HepG2 (cell line): ENCODE measurements around the gene LDAH. TPM values are rescaled to one million over a fixed set of nuclear protein-coding genes. Genes with fewer than 3 reads are reported as not detected.

Experiments used
- ERF ChIP-seq: IDR thresholded peaks from 2 replicates; pipeline ENCODE4 v1.6.1; 2018; ENCODE audit warnings: missing biosample characterization, missing genetic modification reagents
- KLF9 ChIP-seq: IDR thresholded peaks from 2 replicates; pipeline ENCODE4 v1.6.1; 2016; ENCODE audit warnings: low read depth
- MYC ChIP-seq: sonication (generic); formaldehyde crosslinking; IDR thresholded peaks from 2 replicates; pipeline ENCODE4 v1.9.0; 2021; ENCODE audit warnings: missing genetic modification reagents, borderline replicate concordance
- PATZ1 ChIP-seq: sonication (generic); formaldehyde crosslinking; IDR thresholded peaks from 2 replicates; pipeline ENCODE4 v1.4.0; 2020; ENCODE audit warnings: missing genetic modification reagents
- PAXIP1 ChIP-seq: sonication (generic); formaldehyde crosslinking; conservative IDR thresholded peaks from 2 replicates; pipeline ENCODE4 v1.4.0; 2020; ENCODE audit warnings: mild to moderate bottlenecking, missing genetic modification reagents, moderate library complexity
- PCBP2 ChIP-seq: fragments of 200-400 bp; formaldehyde crosslinking; optimal IDR thresholded peaks from 2 replicates; pipeline ENCODE3; 2018; ENCODE audit warnings: low read length, low read depth; ENCODE audit not compliant: poor library complexity, severe bottlenecking
- POGK ChIP-seq: sonication (generic); formaldehyde crosslinking; conservative IDR thresholded peaks from 2 replicates; pipeline ENCODE4 v1.8.0; 2022; ENCODE audit warnings: mild to moderate bottlenecking, moderate library complexity, missing genetic modification reagents
- RBM39 ChIP-seq: fragments of 200-400 bp; formaldehyde crosslinking; IDR thresholded peaks from one replicate; pipeline ENCODE4 v1.6.1; 2018; ENCODE audit warnings: antibody characterized with exemption, mild to moderate bottlenecking, low read depth, low read length; ENCODE audit not compliant: poor library complexity, severe bottlenecking
- SNAPC5 ChIP-seq: sonication (generic); formaldehyde crosslinking; IDR thresholded peaks from 2 replicates; pipeline ENCODE4 v1.8.1; 2023; ENCODE audit warnings: mild to moderate bottlenecking, missing genetic modification reagents, borderline replicate concordance
- ZBTB2 ChIP-seq: sonication (generic); formaldehyde crosslinking; IDR thresholded peaks from 2 replicates; pipeline ENCODE4 v1.8.0; 2022; ENCODE audit warnings: low read depth, missing genetic modification reagents
- ZFP36L2 ChIP-seq: sonication (generic); formaldehyde crosslinking; IDR thresholded peaks from 2 replicates; pipeline ENCODE4 v1.4.0; 2020; ENCODE audit warnings: missing genetic modification reagents
- ZIK1 ChIP-seq: sonication (generic); formaldehyde crosslinking; IDR thresholded peaks from 2 replicates; pipeline ENCODE4 v1.5.0; 2020; ENCODE audit warnings: mild to moderate bottlenecking, low read depth, missing genetic modification reagents, borderline replicate concordance
- ZNF207 ChIP-seq: fragments of 450-650 bp; IDR thresholded peaks from 2 replicates; pipeline ENCODE4 v1.6.1; 2016; ENCODE audit warnings: antibody characterized with exemption, borderline replicate concordance
- ZNF292 ChIP-seq: sonication (generic); formaldehyde crosslinking; IDR thresholded peaks from 2 replicates; pipeline ENCODE4 v1.8.1; 2022; ENCODE audit warnings: mild to moderate bottlenecking, low read depth, missing genetic modification reagents, borderline replicate concordance
- ZNF33B ChIP-seq: sonication (generic); formaldehyde crosslinking; IDR thresholded peaks from 2 replicates; pipeline ENCODE4 v1.5.1; 2020; ENCODE audit warnings: mild to moderate bottlenecking, missing genetic modification reagents
- ZNF564 ChIP-seq: sonication (generic); formaldehyde crosslinking; IDR thresholded peaks from 2 replicates; pipeline ENCODE4 v1.8.1; 2023; ENCODE audit warnings: mild to moderate bottlenecking, missing genetic modification reagents
- ZNF580 ChIP-seq: IDR thresholded peaks from 2 replicates; pipeline ENCODE4 v1.6.1; 2016; ENCODE audit warnings: low read depth, borderline replicate concordance
- ZNF878 ChIP-seq: sonication (generic); formaldehyde crosslinking; IDR thresholded peaks from 2 replicates; pipeline ENCODE4 v1.8.1; 2023; ENCODE audit warnings: mild to moderate bottlenecking, missing genetic modification reagents, moderate library complexity
- polyA plus RNA-seq, 8 experiments: library from polyadenylated mRNA; depleted of rRNA in 3 of 8; stranded (reverse) in 7 of 8; unstranded in 1 of 8; fragments of >200 nt; fragmentation: Illumina TruSeq in 4 of 8; extraction: Trizol in 4 of 8; gene quantifications; 2 replicates each; pipeline versions ENCODE4 v1.2.1 to v1.2.3, GENCODE V29; 2011 to 2016; ENCODE audit warnings: low read depth in 4 of 8, missing spikeins in 1 of 8, mixed read lengths in 1 of 8; ENCODE audit not compliant: insufficient read depth in 1 of 8
- total RNA-seq, 5 experiments: library from RNA; depleted of rRNA; stranded (reverse); fragments of >200 nt; fragmentation: Illumina TruSeq; extraction: Trizol; gene quantifications; 2 replicates each; pipeline ENCODE4 v1.2.3, GENCODE V29; 2016; ENCODE audit warnings: low read depth in 1 of 5

LDAH gene
- total and polyA plus RNA-seq, 2 of the 13 experiments (the other 11 are each of a cell fraction or from before 2014, with no cell fraction given) = 28.8 to 46.2 TPM

GRCh38 chr2:20650877-20651730, 171.8 kb downstream of the LDAH start, which contains the start of gene HS1BP3 (continued):
- TF ChIP-seq RBM39 = peak; percentile 89
- TF ChIP-seq POGK (CRISPR knock-in tag) = peak; percentile 84; the same call in 1 of the 2 replicates
- TF ChIP-seq MYC = peak; percentile 71; the same call in 1 of the 2 replicates
- peak; percentile 66; the same call in 1 of the 2 replicates for TF ChIP-seq ZNF564
- TF ChIP-seq ZFP36L2 (CRISPR knock-in tag) = no peak
- TF ChIP-seq ZBTB2 = peak; percentile 89
- no peak for TF ChIP-seq PCBP2
- peak; percentile 86 for TF ChIP-seq PATZ1 (CRISPR knock-in tag)
- TF ChIP-seq PAXIP1 (CRISPR knock-in tag) = no peak; the same call in 1 of the 2 replicates
- peak; percentile 71 for TF ChIP-seq ZNF33B (CRISPR knock-in tag)
- TF ChIP-seq ZNF207 = no peak
- peak; percentile 71; the same call in 1 of the 2 replicates for TF ChIP-seq ZNF580
- 0 out of 2 replicates have a peak, but pooled peaks have one; percentile 9 for TF ChIP-seq SNAPC5 (CRISPR knock-in tag)
- TF ChIP-seq ERF (CRISPR knock-in tag) = peak; percentile 87; the same call in 1 of the 2 replicates
- TF ChIP-seq ZNF878 (CRISPR knock-in tag) = no peak
- TF ChIP-seq ZNF292 (CRISPR knock-in tag) = 0 out of 2 replicates have a peak, but pooled peaks have one; percentile 61
- peak; percentile 94 for TF ChIP-seq ZIK1
- no peak; the same call in 1 of the 2 replicates for TF ChIP-seq KLF9 (CRISPR knock-in tag)
